Measurements from ENCODE around the gene CNOT2.

GRCh38 chr12:70292017-70292776, 49.0 kb downstream of the CNOT2 start:
- no peak for TF ChIP-seq REST (IDR thresholded peaks at IDR 0.05; ENCODE audit: insufficient read depth in 1 of 2, low read depth in 2 of 2, low read length in 2 of 2)
- TF ChIP-seq POLR2AphosphoS5 (IDR thresholded peaks at IDR 0.05; ENCODE audit: low read depth, low read length) = no peak
- no peak for TF ChIP-seq SIN3A (IDR thresholded peaks at IDR 0.05; ENCODE audit: borderline replicate concordance, insufficient read depth, low read length)
- no peak for TF ChIP-seq TAF1 (IDR thresholded peaks at IDR 0.05; ENCODE audit: borderline replicate concordance, insufficient read depth, low read length)
- TF ChIP-seq FOXP2 (optimal IDR thresholded peaks at IDR 0.05; ENCODE audit: borderline replicate concordance, extremely low read depth, extremely low read length, insufficient read depth) = no peak
